GM10248 (cell line): ENCODE measurements around the gene FOXK1.
A peak's percentile ranks its signal among the peaks of the same experiment; 100 is the strongest.
"Not testable (repeated sequence)": the region's sequence is repeated elsewhere in the genome, so short reads cannot be mapped to it uniquely, and the experiment has no call there.

Experiments used
- CTCF ChIA-PET: fragments of 300-600 bp; sonication (Branson Sonifier 250); formaldehyde crosslinking; extraction: SDS; loops from one replicate; lab custom pipeline; 2021; ENCODE audit warnings: antibody characterized with exemption; lab: Yijun Ruan, JAX
- POLR2A ChIA-PET: fragments of 350-650 bp; sonication (Branson Sonifier 250); formaldehyde crosslinking; extraction: SDS; loops from one replicate; lab custom pipeline; 2020; ENCODE audit warnings: antibody characterized with exemption; lab: Yijun Ruan, JAX
- DNase-seq: peaks from one replicate; pipeline ENCODE4 v3.0.0; 2012; ENCODE audit errors: extremely low spot score
- TF ChIP-seq, protein P1 (sequence below): IDR thresholded peaks from 2 replicates; pipeline ENCODE4 v1.5.1; 2012; ENCODE audit warnings: mild to moderate bottlenecking, low read depth; ENCODE audit errors: extremely low read depth, missing control alignments, control extremely low read depth

Gene FOXK1

DNA sequence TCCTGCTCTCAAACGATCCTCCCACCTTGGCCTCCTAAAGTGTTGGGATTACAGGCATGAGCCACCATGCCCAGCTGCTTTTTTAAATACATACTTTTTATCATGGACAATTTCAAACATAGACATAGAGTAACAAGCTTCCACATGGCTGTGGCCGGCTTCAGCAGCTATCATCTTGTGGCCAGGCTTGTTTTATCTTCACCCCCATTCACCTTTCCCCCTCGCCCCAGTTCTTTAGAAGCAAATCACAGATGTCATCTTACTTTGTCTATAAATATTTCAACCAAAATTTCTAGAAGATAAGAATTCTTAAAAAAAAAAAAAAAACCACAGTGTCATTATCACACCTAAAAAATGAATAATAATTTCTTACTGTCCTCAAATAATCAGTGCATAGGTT is 5.9 kb downstream of the FOXK1 start:
- TF ChIP-seq, protein P1, sequence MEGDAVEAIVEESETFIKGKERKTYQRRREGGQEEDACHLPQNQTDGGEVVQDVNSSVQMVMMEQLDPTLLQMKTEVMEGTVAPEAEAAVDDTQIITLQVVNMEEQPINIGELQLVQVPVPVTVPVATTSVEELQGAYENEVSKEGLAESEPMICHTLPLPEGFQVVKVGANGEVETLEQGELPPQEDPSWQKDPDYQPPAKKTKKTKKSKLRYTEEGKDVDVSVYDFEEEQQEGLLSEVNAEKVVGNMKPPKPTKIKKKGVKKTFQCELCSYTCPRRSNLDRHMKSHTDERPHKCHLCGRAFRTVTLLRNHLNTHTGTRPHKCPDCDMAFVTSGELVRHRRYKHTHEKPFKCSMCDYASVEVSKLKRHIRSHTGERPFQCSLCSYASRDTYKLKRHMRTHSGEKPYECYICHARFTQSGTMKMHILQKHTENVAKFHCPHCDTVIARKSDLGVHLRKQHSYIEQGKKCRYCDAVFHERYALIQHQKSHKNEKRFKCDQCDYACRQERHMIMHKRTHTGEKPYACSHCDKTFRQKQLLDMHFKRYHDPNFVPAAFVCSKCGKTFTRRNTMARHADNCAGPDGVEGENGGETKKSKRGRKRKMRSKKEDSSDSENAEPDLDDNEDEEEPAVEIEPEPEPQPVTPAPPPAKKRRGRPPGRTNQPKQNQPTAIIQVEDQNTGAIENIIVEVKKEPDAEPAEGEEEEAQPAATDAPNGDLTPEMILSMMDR, result no peak
- POLR2A ChIA-PET, result no interaction called here

DNA sequence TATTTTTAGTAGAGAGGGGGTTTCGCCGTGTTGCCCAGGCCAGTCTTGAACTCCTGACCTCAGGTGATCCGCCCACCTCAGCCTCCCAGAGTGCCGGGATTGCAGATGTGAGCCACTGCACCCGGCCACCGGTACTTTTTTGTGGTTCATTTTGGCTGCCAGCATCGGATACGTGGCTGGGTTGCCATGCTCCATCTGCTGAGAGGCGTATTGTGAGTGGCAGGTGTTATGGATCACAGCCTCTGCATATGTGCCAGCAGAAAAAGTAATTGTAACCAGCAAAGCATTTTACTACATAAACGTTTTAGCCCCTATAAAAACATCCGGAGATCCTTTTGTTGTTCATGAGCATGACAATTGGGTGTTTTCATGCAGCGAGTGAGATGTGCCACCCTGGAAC is 7.1 kb downstream of the FOXK1 start:
- TF ChIP-seq, protein P1, result no peak
- ChIA-PET POLR2A (no interaction called here), CTCF (interaction anchor here (1.3 kb wide), 1 partner anchor 11 kb away, joined by 5 read pairs; no protein-coding TSS in a partner anchor)
- DNase-seq, result no peak

More for the DNA sequence above, 5.9 kb downstream of the FOXK1 start:
- CTCF ChIA-PET, result no interaction called here
- DNase-seq, result no peak

DNA sequence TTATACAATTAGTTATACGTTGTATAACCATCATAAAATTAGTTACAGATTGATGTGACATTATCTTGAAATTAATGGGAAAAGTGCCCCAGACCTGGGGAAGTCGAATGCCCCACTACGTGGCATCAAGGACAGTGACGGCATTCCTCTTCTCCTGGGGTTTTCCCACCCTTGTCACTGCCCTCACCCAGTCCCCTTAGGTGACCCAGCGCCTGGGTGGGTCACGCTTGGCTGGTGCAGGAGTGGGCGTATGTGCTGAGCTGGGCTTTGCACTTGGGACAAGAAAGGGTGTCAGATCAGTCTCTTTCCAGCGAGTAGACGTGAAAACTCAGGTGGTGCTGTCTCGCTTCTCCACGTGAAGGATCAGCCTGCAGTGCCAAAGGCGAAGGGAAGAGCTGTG is 7.6 kb downstream of the FOXK1 start:
- peak; percentile 46 for DNase-seq
- ChIA-PET POLR2A (no interaction called here), CTCF (interaction anchor here (0.9 to 1.3 kb wide), 2 partner anchors 11 to 63 kb away, joined by 3 to 5 read pairs; no protein-coding TSS in a partner anchor)
- TF ChIP-seq, protein P1, result no peak

DNA sequence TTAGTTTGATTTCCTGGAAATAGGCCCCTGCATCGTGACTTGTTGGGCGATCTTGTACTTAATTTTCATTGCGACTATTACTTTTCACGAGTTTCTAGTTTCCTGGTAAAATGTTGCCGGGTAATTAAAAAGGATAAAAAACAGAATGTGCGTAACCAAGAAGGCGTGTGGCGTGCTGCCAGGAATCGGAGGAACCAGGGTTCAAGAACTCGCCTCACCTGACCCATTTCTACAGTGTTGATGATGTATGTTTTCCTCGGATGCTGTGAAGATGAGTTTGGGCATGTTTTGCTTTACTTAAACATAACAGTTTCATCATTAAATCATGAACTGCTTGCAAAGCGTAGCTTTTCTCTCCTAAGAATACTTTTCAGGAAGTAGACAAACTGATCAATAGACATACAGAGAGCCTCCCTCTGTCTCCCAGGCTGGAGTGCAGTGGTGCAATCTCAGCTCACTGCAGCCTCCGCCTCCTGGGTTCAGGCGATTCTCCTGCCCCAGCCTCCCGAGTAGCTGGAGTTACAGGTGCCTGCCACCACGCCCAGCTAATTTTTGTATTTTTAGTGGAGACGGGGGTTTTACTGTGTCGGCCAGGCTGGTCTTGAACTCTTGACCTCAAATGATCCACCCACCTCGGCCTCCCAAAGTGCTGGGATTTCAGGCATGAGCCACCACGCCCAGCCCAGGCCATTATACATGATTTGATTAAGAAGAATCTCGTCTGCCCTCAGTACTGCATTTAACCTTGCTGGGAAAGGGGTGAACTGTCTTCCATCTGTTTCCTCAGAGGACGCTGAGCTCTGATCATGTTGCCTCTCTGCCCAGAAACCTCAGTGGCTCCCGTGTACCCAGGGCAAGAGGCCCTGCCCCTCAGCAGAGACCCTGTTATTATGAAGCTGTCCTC is 9.1 kb downstream of the FOXK1 start:
- POLR2A ChIA-PET, result no interaction called here
- TF ChIP-seq, protein P1, result no peak
- CTCF ChIA-PET, result interaction anchor here (0.8 to 2.1 kb wide), 4 partner anchors 10 to 75 kb away, joined by 3 to 7 read pairs (median 4); no protein-coding TSS in a partner anchor
- no peak for DNase-seq

DNA sequence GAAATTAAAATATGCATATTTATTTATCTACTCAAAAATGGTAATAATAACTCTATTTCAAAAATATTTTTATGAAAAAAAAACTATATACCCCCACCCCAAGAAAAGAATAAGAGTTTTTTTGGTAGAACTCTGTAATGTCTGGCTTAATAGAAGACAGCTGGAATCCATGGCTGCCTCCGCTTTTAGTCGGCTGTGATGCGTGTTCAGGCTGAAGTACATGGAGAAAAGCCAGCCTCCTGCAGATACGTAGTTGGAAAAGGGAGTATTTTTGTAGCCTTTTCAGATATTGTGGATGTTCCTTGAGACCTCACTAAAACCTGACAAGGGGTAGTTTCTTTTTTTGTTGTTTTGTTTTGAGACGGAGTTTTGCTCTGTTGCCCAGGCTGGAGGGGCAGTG is 10.0 kb downstream of the FOXK1 start:
- DNase-seq, result no peak
- TF ChIP-seq, protein P1, result no peak
- POLR2A ChIA-PET, result no interaction called here
- CTCF ChIA-PET, result interaction anchor here (0.8 to 2.1 kb wide), 5 partner anchors 9 to 74 kb away, joined by 3 to 7 read pairs (median 3); no protein-coding TSS in a partner anchor

DNA sequence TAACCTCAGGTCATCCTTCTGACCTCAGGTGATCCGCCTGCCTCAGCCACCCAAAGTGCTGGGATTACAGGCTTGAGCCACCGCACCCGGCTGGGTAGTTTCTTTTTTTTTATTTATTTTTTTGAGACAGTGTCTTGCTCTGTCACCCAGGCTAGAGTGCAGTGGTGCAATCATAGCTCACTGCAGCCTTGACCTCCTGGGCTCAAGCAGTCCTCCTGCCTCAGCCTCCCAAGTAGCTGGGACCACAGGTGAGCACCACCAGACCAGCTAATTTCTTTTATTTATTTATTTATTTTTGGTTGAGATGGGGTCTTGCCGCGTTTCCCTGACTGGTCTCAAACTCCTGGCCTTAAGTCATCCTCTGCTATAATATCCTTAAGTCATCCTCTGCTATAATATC is 10.5 kb downstream of the FOXK1 start:
- DNase-seq, POLR2A ChIA-PET: not testable (repeated sequence)
- CTCF ChIA-PET, result interaction anchor here (1.2 to 2.1 kb wide), 3 partner anchors 8 to 32 kb away, joined by 3 to 7 read pairs (median 5); no protein-coding TSS in a partner anchor

DNA sequence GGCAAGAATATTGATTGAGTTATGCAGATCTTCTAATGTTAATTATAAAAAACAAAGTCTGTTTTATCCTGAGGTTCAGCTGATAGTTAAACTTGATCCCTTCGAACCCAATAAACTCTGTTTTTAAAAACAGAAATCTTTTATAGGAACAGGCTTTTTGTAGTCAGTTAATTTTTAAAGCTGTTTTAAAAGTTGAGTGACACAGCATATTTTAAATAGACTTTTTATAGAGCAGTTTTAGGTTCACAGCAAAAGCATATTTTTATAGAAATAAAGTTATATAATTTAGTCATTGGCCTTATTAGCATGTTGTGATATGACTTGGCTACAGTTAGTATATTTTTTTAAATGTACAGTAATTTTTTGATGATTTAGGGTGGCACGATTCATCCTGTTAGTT is 11.1 kb downstream of the FOXK1 start:
- DNase-seq, result no peak
- TF ChIP-seq, protein P1, result no peak
- ChIA-PET POLR2A (no interaction called here), CTCF (interaction anchor here (1.2 kb wide), 1 partner anchor 31 kb away, joined by 3 read pairs; no protein-coding TSS in a partner anchor)
